Measurements from ENCODE around the gene FKBP5. TPM values are rescaled to one million over a fixed set of nuclear protein-coding genes. Genes with fewer than 3 reads are reported as not detected.

Gene FKBP5
- total and polyA plus RNA-seq, 2 donors (not counting 3 experiments of a cell fraction or from before 2014, with no cell fraction given), result 16.7 to 56.8 TPM

DNA sequence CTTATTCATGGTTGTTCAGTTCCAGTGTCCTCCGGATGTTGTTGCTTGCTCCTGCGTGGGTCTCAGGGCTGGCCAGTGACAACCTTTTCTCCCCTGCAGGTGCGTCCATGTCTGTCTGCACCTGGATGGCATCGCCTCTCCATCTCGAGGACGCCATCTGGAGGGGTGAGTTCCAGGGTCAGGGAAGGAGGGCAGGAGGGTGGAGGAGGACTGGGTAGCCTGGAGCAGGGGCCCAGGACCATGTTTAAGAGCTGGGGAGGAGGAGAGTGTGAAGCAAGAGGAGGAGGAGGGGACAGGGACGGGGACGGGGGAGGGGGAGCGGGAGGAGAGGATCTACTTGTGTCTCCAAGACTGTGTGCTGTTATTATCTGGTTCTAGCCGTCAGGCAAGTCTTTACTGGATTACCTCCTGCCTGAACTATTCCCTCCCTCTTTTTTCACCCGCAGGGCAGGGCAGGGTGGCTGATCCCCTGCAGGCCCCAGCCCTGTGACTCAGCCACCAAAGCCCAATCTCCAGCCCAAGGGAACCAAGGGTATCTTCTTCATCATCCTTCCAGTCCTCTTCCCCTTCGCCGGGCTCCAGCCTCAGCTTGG lies 143.8 kb downstream of the FKBP5 start:
- no peak for FAIRE-seq
- ChIA-PET CTCF (interaction anchor here (5.1 kb wide), 1 partner anchor 7 kb away, joined by 31 read pairs; no protein-coding TSS in a partner anchor), POLR2A (no interaction called here)
- H3K4me2 ChIP-seq (ENCODE audit: insufficient read depth, low read length), result no peak overlapping the region
- H3K9me3 ChIP-seq (replicated peaks; ENCODE audit: control insufficient read depth, insufficient read depth, low read length), result no peaks in the 10 kb centered on the region
- BruUV-seq (replicated peaks), result no TSS peak
- H3K36me3 ChIP-seq (ENCODE audit: control insufficient read depth in 2 of 2, extremely low read depth in 1 of 2, insufficient read depth in 2 of 2, low read length in 2 of 2), result no peaks in the 10 kb centered on the region
- H3K4me3 ChIP-seq (replicated peaks in 1 of 3; ENCODE audit: insufficient read depth in 1 of 3, low read depth in 1 of 3, low read length in 3 of 3), result no peak overlapping the region
- H4K20me1 ChIP-seq (replicated peaks; ENCODE audit: control insufficient read depth, extremely low read depth, insufficient read depth, low read length), result no peaks in the 10 kb centered on the region
- H3K27ac ChIP-seq (ENCODE audit: insufficient read depth, low read depth, low read length), result no peak overlapping the region
- dilution Hi-C loops (cut with MboI; ENCODE audit: extremely low pct_ligation_motif_present, low sequenced_read_pairs) (no loop called here), intact Hi-C loops (cut with micrococcal nuclease) (no loop called here)
- H3K4me1 ChIP-seq (ENCODE audit: control insufficient read depth, extremely low read depth, insufficient read depth, low read length), result no peaks in the 10 kb centered on the region
- DNase-seq (ENCODE audit: low read depth, low spot score), result no peak
- TF ChIP-seq, protein P1, sequence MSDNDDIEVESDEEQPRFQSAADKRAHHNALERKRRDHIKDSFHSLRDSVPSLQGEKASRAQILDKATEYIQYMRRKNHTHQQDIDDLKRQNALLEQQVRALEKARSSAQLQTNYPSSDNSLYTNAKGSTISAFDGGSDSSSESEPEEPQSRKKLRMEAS (IDR thresholded peaks at IDR 0.05; ENCODE audit: insufficient read depth, insufficient read length), result no peak
- TF ChIP-seq JUN (IDR thresholded peaks at IDR 0.05; ENCODE audit: borderline replicate concordance, insufficient read depth, insufficient read length, low read depth) (no peak), GATA2 (IDR thresholded peaks at IDR 0.05; ENCODE audit: insufficient read depth, insufficient read length, low read depth, low read length) (no peak), EZH2 (IDR thresholded peaks at IDR 0.05; ENCODE audit: borderline replicate concordance, low read depth, low read length, severe bottlenecking) (no peak)
- no peak overlapping the region for H2AFZ ChIP-seq (ENCODE audit: low read depth, low read length)
- no peaks in the 10 kb centered on the region for H3K79me2 ChIP-seq (ENCODE audit: control insufficient read depth, insufficient read depth, low read length)
- no peaks in the 10 kb centered on the region for H3K9me1 ChIP-seq (replicated peaks; ENCODE audit: control insufficient read depth, extremely low read depth, insufficient read depth, low read length)
- H3K9ac ChIP-seq (replicated peaks; ENCODE audit: extremely low read depth, insufficient read depth, low read length), result no peak overlapping the region
- peaks cover 3 to 9% of the 10 kb centered on the region in 2 experiments for H3K27me3 ChIP-seq (ENCODE audit: control insufficient read depth in 2 of 2, insufficient read depth in 2 of 2, low read length in 2 of 2)

DNA sequence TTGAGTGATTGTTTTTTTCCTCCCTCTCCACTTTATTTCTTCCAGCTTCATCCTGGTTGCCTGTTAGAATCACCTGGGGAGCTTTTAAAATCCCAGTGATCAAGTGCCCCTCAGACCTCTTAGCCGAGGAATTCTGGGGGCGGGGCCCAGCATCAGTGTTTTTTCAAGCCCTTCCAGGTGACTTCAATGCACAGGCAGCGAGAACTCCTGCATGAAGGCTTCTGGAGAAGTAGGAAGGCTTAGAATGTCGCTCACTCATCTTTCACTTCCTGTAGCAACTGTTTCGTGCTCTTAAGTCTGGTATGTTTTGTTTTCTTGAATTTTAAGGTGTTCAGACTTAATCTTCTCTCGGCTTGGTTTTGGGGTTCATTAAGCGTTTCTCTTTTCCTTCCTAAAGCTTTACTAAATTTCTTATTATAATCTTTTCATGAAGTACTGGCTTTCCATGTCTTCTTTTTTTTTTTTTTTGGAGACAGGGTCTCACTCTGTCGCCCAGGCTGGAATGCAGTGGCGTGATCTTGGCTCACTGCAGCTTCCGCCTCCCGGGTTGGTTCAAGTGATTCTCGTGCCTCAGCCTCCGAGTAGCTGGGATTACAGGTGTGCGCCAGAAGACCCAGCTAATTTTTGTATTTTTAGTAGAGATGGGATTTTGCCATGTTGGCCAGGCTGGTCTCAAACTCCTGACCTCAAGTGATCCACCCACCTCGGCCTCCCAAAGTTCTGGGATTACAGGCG lies 145.1 kb downstream of the FKBP5 start:
- POLR2A ChIA-PET, result no interaction called here
- no peaks in the 10 kb centered on the region for H3K9me1 ChIP-seq (replicated peaks; ENCODE audit: control insufficient read depth, extremely low read depth, insufficient read depth, low read length)
- FAIRE-seq (no peak), DNase-seq (ENCODE audit: low read depth, low spot score) (no peak)
- H3K27me3 ChIP-seq (ENCODE audit: control insufficient read depth in 2 of 2, insufficient read depth in 2 of 2, low read length in 2 of 2), result peaks cover 3 to 9% of the 10 kb centered on the region in 2 experiments
- intact Hi-C loops (cut with micrococcal nuclease), result no loop called here
- CTCF ChIA-PET, result interaction anchor here (1.5 to 5.1 kb wide), 2 partner anchors 8 to 21 kb away, joined by 7 to 31 read pairs; no protein-coding TSS in a partner anchor
- H2AFZ ChIP-seq (ENCODE audit: low read depth, low read length), result no peak overlapping the region
- H3K9ac ChIP-seq (replicated peaks; ENCODE audit: extremely low read depth, insufficient read depth, low read length), result no peak overlapping the region
- dilution Hi-C loops (cut with MboI; ENCODE audit: extremely low pct_ligation_motif_present, low sequenced_read_pairs), result no loop called here
- H3K27ac ChIP-seq (ENCODE audit: insufficient read depth, low read depth, low read length), result no peak overlapping the region
- no TSS peak for BruUV-seq (replicated peaks)
- no peaks in the 10 kb centered on the region for H3K36me3 ChIP-seq (ENCODE audit: control insufficient read depth in 2 of 2, extremely low read depth in 1 of 2, insufficient read depth in 2 of 2, low read length in 2 of 2)
- no peaks in the 10 kb centered on the region for H3K9me3 ChIP-seq (replicated peaks; ENCODE audit: control insufficient read depth, insufficient read depth, low read length)
- no peak overlapping the region for H3K4me2 ChIP-seq (ENCODE audit: insufficient read depth, low read length)
- H3K79me2 ChIP-seq (ENCODE audit: control insufficient read depth, insufficient read depth, low read length), result no peaks in the 10 kb centered on the region
- TF ChIP-seq, protein P2, sequence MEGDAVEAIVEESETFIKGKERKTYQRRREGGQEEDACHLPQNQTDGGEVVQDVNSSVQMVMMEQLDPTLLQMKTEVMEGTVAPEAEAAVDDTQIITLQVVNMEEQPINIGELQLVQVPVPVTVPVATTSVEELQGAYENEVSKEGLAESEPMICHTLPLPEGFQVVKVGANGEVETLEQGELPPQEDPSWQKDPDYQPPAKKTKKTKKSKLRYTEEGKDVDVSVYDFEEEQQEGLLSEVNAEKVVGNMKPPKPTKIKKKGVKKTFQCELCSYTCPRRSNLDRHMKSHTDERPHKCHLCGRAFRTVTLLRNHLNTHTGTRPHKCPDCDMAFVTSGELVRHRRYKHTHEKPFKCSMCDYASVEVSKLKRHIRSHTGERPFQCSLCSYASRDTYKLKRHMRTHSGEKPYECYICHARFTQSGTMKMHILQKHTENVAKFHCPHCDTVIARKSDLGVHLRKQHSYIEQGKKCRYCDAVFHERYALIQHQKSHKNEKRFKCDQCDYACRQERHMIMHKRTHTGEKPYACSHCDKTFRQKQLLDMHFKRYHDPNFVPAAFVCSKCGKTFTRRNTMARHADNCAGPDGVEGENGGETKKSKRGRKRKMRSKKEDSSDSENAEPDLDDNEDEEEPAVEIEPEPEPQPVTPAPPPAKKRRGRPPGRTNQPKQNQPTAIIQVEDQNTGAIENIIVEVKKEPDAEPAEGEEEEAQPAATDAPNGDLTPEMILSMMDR (IDR thresholded peaks at IDR 0.05; ENCODE audit: extremely low read depth in 1 of 2, insufficient read depth in 1 of 2, low read depth in 1 of 2, low read length in 2 of 2), result no peak
- TF ChIP-seq MYC (IDR thresholded peaks at IDR 0.05; ENCODE audit: low read depth, low read length) (no peak), POLR2AphosphoS5 (IDR thresholded peaks at IDR 0.05; ENCODE audit: insufficient read depth, low read depth, low read length) (no peak), JUN (IDR thresholded peaks at IDR 0.05; ENCODE audit: borderline replicate concordance, insufficient read depth, insufficient read length, low read depth) (no peak), EZH2 (IDR thresholded peaks at IDR 0.05; ENCODE audit: borderline replicate concordance, low read depth, low read length, severe bottlenecking) (no peak), GATA2 (IDR thresholded peaks at IDR 0.05; ENCODE audit: insufficient read depth, insufficient read length, low read depth, low read length) (no peak), POLR2A (IDR thresholded peaks at IDR 0.05; ENCODE audit: low read depth, low read length) (no peak), FOS (IDR thresholded peaks at IDR 0.05; ENCODE audit: borderline replicate concordance, insufficient read depth, low read length) (no peak)
- TF ChIP-seq, protein P1 (IDR thresholded peaks at IDR 0.05; ENCODE audit: insufficient read depth, insufficient read length), result no peak
- H3K4me1 ChIP-seq (ENCODE audit: control insufficient read depth, extremely low read depth, insufficient read depth, low read length), result no peaks in the 10 kb centered on the region
- H4K20me1 ChIP-seq (replicated peaks; ENCODE audit: control insufficient read depth, extremely low read depth, insufficient read depth, low read length), result no peaks in the 10 kb centered on the region
- H3K4me3 ChIP-seq (replicated peaks in 1 of 3; ENCODE audit: insufficient read depth in 1 of 3, low read depth in 1 of 3, low read length in 3 of 3), result no peak overlapping the region
